ENCODE measurements around the gene EMC8. TPM values are rescaled to one million over a fixed set of nuclear protein-coding genes. Genes with fewer than 3 reads are reported as not detected.

EMC8 gene
- total RNA-seq, 4 donors from 2014 or later, result 27.9 to 40.0 (median 31.8) TPM

GRCh38 chr16:85844169-85844481 lies 44.8 kb upstream of the EMC8 start:
- in situ Hi-C loops (cut with MboI; ENCODE audit: low pct_ligation_motif_present in 1 of 4, low pct_unique_long_range_greater_than_20kb in 1 of 4, low sequenced_read_pairs in 3 of 4), result no loop called here
- Histone ChIP-seq H3K27me3 (peaks cover 3% of the 10 kb centered on the region), H3K9me3 (no peaks in the 10 kb centered on the region), H3K36me3 (no peaks in the 10 kb centered on the region), H3K4me1 (peaks cover 4 to 15% (median 12%) of the 10 kb centered on the region in 4 donors), H3K4me3 (no peak overlapping the region), H3K27ac (no peak overlapping the region)
- no peak for DNase-seq
- intact Hi-C loops (cut with DNase I; ENCODE audit: low total_unique reads), result no loop called here
- TF ChIP-seq POLR2AphosphoS5 (IDR thresholded peaks at IDR 0.05) (no peak), CTCF (IDR thresholded peaks at IDR 0.05) (no peak), EP300 (IDR thresholded peaks at IDR 0.05; ENCODE audit: low read depth) (no peak), POLR2A (IDR thresholded peaks at IDR 0.05) (no peak)

GRCh38 chr16:85843471-85844168 lies 44.3 kb upstream of the EMC8 start:
- Histone ChIP-seq H3K4me1 (peaks cover 4 to 15% (median 12%) of the 10 kb centered on the region in 4 donors), H3K27me3 (peaks cover 3% of the 10 kb centered on the region), H3K27ac (no peak overlapping the region), H3K36me3 (no peaks in the 10 kb centered on the region), H3K4me3 (no peak overlapping the region), H3K9me3 (no peaks in the 10 kb centered on the region)
- TF ChIP-seq CTCF (IDR thresholded peaks at IDR 0.05) (no peak), POLR2AphosphoS5 (IDR thresholded peaks at IDR 0.05) (no peak), POLR2A (IDR thresholded peaks at IDR 0.05) (no peak), EP300 (IDR thresholded peaks at IDR 0.05; ENCODE audit: low read depth) (no peak)
- in situ Hi-C loops (cut with MboI; ENCODE audit: low pct_ligation_motif_present in 1 of 4, low pct_unique_long_range_greater_than_20kb in 1 of 4, low sequenced_read_pairs in 3 of 4) (no loop called here), intact Hi-C loops (cut with DNase I; ENCODE audit: low total_unique reads) (no loop called here)
- DNase-seq, result no peak
- 93 to 95% methylated on average over 6 to 11 of the region's 11 CpGs for WGBS, 2 donors (ENCODE audit: low coverage in 1 of 2)

- no peak overlapping the region for H3K27ac ChIP-seq
- H3K27me3 ChIP-seq, result peaks cover 5% of the 10 kb centered on the region
- H3K9me3 ChIP-seq, result no peaks in the 10 kb centered on the region
- intact Hi-C loops (cut with DNase I; ENCODE audit: low total_unique reads) (no loop called here), in situ Hi-C loops (cut with MboI; ENCODE audit: low pct_ligation_motif_present in 1 of 4, low pct_unique_long_range_greater_than_20kb in 1 of 4, low sequenced_read_pairs in 3 of 4) (no loop called here)
- 94 to 100% methylated on average over 3 to 9 of the region's 9 CpGs for WGBS, 2 donors (ENCODE audit: low coverage in 1 of 2)
- peaks cover 4 to 13% (median 10%) of the 10 kb centered on the region in 4 donors for H3K4me1 ChIP-seq
- no peak overlapping the region for H3K4me3 ChIP-seq
- no peaks in the 10 kb centered on the region for H3K36me3 ChIP-seq
- DNase-seq, result no peak
- TF ChIP-seq POLR2AphosphoS5 (IDR thresholded peaks at IDR 0.05) (no peak), CTCF (IDR thresholded peaks at IDR 0.05) (no peak), EP300 (IDR thresholded peaks at IDR 0.05; ENCODE audit: low read depth) (no peak), POLR2A (IDR thresholded peaks at IDR 0.05) (no peak)
These were observed 43.5 kb upstream of the EMC8 start for GRCh38 chr16:85842848-85843247.

GRCh38 chr16:85842435-85842834 lies 43.1 kb upstream of the EMC8 start:
- Histone ChIP-seq H3K4me3 (no peak overlapping the region), H3K27me3 (peaks cover 9% of the 10 kb centered on the region), H3K4me1 (peaks cover 4 to 11% (median 6%) of the 10 kb centered on the region in 4 donors), H3K9me3 (no peaks in the 10 kb centered on the region), H3K27ac (no peak overlapping the region), H3K36me3 (no peaks in the 10 kb centered on the region)
- 84 to 96% methylated on average over 3 to 9 of the region's 9 CpGs for WGBS, 2 donors (ENCODE audit: low coverage in 1 of 2)
- intact Hi-C loops (cut with DNase I; ENCODE audit: low total_unique reads), result no loop called here
- no peak for TF ChIP-seq CTCF (IDR thresholded peaks at IDR 0.05)
- TF ChIP-seq POLR2AphosphoS5 (IDR thresholded peaks at IDR 0.05), result no peak
- TF ChIP-seq EP300 (IDR thresholded peaks at IDR 0.05; ENCODE audit: low read depth), result no peak
- no peak for TF ChIP-seq POLR2A (IDR thresholded peaks at IDR 0.05)
- DNase-seq, result no peak
- in situ Hi-C loops (cut with MboI; ENCODE audit: low pct_ligation_motif_present in 1 of 4, low pct_unique_long_range_greater_than_20kb in 1 of 4, low sequenced_read_pairs in 3 of 4), result no loop called here
